GM19099 (cell line): Measurements from ENCODE around the gene ZDHHC14.

ENCODE experiments used
- POLR2A ChIP-seq: IDR thresholded peaks from 3 replicates; pipeline ENCODE4 v1.6.1; 2011; ENCODE audit warnings: low read depth; ENCODE audit not compliant: insufficient read length; ENCODE audit errors: extremely low read depth

ZDHHC14 gene

DNA sequence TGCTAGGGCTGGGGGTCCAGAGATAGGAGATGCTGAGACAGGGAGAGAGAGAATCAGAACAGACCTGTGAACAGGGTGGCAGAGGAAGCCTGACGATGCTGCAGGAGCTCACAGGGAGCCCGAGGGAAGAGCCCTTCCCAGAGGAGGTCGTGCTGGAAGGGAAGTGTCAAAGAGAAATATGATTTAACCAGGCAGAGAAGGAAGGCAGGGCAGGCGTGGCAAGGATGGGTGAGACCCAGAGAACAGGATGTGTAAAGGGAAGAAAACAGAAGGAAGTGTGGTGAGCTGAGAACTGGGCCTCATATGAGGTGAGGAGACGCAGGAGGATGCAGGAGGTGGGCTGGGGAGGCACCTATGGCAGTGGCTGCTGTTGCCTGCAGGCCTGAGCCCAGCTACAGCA lies 105.6 kb downstream of the ZDHHC14 start:
- TF ChIP-seq POLR2A: no peak

DNA sequence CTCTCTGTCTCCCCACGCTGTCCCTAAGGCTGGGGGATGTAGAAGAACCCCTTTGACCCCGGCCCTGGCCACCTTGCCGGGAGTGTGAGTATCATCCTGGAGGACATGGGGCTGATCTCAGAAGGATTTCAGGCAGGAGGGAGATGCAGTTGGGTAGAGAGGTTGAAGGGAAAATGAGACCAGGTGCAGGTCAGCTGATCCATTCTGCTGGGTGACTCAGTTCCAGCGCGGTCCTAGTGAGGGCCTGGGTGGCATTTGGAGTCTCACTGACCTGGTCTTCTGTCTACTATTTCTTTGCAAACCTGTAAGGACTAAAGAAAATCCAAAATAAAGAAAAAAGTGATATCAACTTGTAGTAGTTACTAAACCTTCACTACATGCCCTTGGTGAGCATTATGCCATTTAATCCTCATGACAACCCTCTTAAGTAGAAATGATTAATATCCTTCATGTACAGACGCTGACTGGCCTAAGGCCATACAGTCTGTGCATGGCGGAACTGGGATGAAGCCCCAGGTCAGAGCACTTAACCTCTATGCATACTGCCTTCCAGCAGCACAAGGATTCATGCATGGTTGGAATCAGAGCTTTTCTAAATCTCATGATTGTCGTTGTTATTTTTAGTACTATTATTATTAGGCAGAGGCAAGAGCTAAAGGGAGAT lies 106.3 kb downstream of the ZDHHC14 start:
- TF ChIP-seq POLR2A: no peak

DNA sequence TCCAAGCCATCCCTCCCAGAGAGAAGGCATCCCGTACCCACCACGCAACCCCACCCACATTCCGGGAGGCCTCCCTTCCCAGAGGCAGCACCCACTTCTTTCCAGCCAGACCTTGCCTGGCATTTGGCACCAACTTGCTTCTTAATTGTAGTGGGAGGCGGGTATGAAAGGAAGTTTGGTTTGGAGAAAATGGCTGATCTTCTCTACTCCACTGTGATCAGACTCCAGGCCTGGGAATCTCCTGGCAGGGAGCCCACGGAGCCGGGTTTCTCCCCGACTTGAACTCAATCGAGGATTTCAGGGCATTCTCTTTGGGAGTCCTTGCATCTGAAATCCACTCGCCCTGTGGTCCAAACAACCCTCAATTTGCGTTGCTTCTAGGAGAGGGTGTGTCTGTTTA lies 107.1 kb downstream of the ZDHHC14 start:
- TF ChIP-seq POLR2A: no peak

DNA sequence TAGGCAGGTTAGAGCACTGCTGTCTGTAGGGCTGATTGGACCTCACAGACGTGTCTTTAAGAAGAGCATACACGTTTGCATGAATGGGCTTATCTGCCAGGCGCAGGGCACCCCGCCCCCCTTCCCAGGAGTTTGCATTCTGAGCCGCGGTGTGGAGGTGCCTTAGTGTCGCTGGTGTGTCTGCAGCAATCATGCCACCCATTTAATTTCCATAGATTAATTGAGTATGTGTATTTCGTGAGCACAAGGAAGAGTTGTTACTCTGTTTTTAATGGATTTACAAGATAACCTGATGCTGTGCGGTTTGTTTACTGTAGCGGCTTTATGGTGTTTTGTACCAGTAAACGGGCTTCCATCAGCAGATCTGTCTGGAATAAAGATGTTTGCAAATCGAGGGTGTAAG lies 107.7 kb downstream of the ZDHHC14 start:
- no peak for TF ChIP-seq POLR2A

DNA sequence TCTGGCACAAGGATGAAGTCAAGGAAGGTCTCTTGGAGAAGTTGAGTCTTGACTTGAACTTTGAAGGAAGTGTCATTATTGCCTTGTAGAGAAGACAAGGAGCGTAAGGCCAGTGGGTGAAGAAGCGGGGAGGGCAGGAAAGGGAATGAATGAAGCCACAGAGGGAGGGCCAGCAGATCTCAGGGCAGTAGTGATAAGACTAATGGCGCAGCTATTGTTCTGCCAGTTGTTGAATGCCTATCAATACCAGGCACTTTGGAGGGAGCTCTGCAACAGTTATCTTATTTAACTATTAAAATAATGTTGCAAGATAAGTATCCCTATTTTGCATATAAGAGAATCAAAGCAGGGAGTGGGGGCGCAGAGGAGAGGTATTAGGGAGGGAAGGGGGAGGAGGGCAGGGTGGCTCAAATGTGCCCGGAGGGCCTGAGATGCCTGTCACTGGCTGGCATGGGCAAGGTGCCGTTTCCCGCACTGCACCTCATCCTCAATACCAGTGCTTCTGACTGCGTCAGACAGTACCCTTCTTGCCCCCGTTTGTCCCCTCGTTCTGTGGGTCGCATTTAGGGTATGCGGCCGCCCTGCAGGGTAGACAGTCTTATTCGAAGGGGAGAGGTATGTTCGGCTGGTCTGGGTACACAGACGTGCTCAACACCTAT lies 109.8 kb downstream of the ZDHHC14 start:
- no peak for TF ChIP-seq POLR2A

DNA sequence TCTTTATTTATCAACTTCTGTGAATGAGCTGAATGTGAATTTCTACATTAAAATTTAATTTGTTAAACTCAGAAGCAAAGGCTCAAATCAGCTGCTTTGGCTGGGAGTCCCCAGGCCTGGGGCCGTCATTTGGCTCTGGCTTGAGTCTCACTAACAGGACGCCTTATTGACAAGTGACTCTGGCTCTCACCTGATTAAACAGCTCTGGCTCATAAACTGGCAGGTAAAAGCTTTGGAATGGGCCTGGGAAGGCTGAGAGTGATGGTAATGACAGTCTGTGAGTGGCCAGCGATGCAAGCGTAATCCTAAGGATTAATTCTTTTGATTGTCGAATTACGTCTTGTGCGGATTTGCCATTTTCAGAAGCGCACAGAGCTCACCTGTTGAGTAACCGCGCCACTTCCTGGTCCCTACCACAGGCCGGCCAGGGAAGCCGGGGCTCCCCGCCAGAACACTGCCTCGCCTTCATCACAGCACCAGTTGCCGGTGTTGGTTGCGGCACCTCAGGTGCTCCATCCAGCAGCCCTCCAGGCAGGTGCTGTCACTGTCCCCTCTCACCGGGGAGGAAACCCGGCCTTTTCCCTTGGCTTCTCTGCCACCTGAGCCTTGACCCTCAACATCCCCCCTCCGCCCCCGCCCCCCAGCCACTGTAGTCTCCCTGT lies 110.7 kb downstream of the ZDHHC14 start:
- no peak for TF ChIP-seq POLR2A

DNA sequence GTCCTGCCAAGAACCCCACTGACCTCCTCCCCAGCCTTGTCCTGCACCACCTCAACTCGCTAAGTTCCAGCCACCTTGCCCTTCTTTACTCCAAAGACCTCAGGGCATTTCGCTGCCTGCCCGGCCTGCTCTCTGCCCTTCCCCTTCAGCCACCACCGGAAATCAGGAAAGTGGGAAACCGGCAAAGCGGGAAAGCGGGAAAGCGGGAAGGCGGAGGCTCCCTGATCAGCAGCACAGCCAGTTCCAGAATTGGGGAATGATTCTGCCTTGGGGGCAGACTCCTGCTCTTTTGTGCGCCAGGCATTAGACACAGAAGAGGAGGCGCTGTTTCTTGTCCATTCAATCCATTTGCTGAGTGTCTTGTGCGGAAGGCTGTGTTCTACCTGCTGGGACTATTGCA lies 111.3 kb downstream of the ZDHHC14 start:
- TF ChIP-seq POLR2A: no peak

DNA sequence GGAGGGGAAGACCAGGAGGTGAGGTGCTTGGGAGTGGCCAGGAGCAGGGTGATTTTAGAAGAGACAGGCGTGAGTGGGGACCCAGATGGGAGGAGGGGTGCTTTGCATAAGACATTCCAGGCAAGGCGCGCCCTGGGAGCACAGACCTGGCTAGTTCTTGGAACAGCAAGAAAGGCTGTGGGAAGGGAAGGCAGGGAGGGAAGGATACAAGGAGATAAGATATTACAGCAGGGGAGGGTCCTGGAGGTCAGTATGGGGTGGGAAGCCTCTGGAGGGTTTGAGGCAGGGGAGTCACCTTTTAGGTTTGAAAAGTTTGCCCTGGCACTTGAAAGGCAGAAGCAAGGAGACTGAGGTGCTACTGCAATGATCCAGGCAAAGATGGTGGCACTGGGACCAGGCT lies 111.8 kb downstream of the ZDHHC14 start:
- no peak for TF ChIP-seq POLR2A

DNA sequence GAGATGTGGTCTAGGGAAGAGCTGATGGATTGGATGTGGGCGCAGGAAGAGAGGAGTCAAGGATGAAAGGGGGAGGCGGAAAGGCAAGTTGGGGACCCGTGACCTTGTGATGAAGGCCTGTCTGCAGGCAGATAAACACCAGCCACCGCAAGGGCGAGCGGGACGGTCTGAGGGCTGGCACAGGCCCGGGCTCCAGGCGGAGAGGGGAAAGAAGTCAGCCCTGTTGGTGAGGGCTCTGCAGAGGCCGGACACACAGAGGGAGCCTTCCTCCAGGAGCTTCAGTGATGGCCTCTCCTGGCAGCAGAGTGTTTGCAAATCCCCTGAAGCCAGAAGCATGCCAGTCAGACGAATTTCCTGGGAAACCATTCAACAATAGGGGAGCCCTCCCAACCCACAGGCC lies 112.2 kb downstream of the ZDHHC14 start:
- TF ChIP-seq POLR2A: no peak

DNA sequence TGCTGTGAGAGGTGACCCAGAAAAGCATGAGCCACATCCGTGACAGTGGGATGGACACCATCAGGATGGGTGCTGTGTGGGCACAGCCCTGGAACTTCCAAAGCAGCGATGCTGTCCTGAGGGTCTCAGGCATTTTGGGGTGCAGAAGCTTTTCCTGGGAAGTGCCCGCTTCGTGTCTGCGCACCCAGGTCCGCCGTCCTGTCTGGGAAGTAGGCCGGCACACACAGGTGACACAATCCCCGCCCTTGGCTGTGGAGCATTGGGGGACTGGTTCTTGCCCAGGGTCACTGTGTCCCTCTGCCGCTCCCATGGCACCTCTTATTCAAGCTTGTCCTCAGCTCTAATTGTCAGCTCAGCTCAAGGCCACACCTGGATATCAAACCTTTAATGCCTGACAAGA lies 112.6 kb downstream of the ZDHHC14 start:
- no peak for TF ChIP-seq POLR2A

DNA sequence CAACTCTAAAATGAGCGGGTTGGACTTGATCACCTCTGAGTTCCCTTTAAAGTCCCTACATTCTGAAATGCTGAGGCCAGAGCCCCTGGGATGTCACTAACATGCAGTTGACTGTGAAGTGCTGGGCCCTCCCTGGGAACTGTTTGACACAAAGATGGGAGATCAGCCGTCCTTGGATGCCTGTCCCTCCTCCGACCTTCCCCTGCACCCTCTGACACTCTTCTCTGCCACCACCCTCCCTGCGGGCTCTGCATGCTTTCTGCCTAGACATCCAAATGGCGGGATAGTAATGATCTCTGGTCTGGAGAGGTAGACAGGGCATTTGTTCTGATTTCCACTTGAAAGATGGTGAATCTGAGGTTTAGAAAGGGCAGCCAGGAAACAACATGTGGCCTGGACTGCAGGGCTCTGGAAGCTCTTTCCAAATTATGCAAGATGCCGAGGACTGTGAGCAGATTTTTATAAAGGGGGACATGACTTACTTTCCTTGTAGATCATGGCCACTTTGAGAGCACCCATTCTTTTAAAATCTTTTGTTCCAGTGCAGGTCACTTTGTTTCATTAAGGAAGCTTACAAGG lies 113.2 kb downstream of the ZDHHC14 start:
- TF ChIP-seq POLR2A: no peak

DNA sequence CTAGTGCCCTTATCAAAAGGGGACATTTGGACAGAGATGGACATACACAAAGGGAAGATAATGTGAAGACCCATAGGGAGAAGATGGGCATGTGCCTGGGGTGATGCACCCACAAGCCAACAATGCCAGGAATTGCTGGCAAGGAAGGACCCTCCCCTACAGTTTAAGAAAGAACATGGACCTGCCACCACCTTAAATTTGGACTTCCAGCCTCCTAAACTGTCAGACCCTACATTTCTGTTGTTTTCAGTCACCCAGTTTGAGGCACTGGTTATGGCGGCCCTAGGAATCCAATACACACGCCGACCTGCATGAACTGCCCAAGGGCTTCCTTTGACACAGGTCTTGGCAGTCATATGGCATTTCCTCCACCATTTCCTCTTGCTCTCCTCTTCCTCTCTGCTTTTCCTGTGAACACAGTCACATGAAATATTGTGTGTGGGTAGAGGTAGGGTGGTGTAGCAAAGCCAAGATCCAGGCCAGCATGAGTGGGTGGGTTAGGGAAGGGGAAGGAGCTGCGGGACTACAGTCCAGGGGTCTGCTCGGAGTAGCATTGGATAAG lies 115.6 kb downstream of the ZDHHC14 start:
- TF ChIP-seq POLR2A: no peak

DNA sequence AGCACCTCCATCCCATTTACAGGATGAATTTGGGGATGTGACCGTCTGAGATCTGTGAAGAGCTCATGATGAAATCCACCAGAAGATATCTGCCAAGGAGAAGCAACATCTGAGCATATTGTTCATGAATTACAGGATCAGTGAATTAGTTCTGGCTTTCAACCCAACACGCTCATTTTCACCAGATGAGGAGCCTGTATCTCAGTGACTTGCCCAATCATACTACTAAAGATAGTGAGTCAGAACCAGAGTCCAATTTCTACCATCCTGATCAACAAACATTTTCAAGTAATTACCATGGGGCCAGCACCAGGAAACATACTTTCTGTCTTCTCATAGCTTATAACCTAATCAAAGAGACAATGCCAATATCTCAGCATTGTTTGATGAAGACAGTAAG lies 116.6 kb downstream of the ZDHHC14 start:
- TF ChIP-seq POLR2A: no peak

DNA sequence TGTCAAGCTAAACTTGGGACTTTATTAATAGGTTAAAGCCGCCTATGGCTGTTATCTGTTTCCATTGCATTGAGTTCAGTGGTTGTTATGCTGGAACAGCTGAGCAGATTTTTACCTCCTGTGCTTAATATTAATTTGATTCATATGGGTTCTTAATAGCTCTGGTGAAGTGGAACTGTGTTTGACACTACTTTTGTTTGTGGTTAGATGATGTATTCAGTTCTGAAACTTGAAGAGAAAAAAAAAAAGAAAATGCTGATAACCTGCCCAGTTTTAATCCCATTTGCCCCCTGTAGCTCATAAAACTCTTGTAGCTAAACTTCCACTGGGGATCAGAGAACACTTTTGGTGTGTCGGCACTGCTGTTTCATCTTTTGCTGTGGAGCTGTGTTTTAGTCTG lies 117.8 kb downstream of the ZDHHC14 start:
- no peak for TF ChIP-seq POLR2A

DNA sequence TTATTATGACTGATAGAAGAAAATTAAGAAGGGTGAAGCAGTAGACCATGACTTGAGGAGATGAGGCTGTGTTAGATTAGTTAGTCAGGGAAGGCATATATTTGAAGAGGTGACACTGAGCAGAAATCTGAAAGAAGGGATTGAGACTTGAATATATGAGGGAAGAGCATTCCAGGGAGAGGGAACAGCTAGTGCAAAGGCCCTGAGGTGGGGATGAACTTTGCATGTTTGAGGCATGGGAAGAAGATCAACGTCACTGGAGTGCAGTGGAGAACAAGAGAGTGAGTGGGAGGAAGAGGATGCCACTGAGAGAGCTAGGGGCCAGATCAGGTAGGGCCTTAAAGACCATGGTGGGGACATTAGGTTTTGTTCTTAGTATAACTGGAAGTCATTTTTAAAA lies 119.0 kb downstream of the ZDHHC14 start:
- no peak for TF ChIP-seq POLR2A
